ES-I3 (cell line): ENCODE data around the gene LDLRAD4.
"Not testable (repeated sequence)": the region's sequence is repeated elsewhere in the genome, so short reads cannot be mapped to it uniquely, and the experiment has no call there.

Source experiments
- H3K36me3 ChIP-seq: 2 replicates; pipeline ENCODE4 v1.6.1; 2013; ENCODE audit warnings: mild to moderate bottlenecking, low read length, control low read depth, moderate library complexity; ENCODE audit not compliant: insufficient read depth
- H3K4me1 ChIP-seq: 2 replicates; pipeline ENCODE4 v1.6.1; 2013; ENCODE audit warnings: mild to moderate bottlenecking, control low read depth, low read length; ENCODE audit not compliant: insufficient read depth
- H3K9ac ChIP-seq: 2 replicates; pipeline ENCODE4 v1.6.1; 2013; ENCODE audit warnings: low read depth, mild to moderate bottlenecking, low read length, moderate library complexity
- H3K9me3 ChIP-seq: 2 replicates; pipeline ENCODE4 v1.6.1; 2013; ENCODE audit warnings: mild to moderate bottlenecking, low read length, moderate library complexity; ENCODE audit not compliant: control insufficient read depth, insufficient read depth

Gene LDLRAD4

GRCh38 chr18:13684546-13684945 lies 466.0 kb downstream of the LDLRAD4 start:
- H3K36me3 ChIP-seq, result no peaks in the 10 kb centered on the region
- no peaks in the 10 kb centered on the region for H3K9me3 ChIP-seq

GRCh38 chr18:13688191-13689136 lies 469.9 kb downstream of the LDLRAD4 start:
- Histone ChIP-seq H3K4me1 (no peaks in the 10 kb centered on the region), H3K9me3 (no peaks in the 10 kb centered on the region), H3K9ac (no peak overlapping the region), H3K36me3 (no peaks in the 10 kb centered on the region)

More at GRCh38 chr18:13684546-13684945, 466.0 kb downstream of the LDLRAD4 start:
- H3K4me1 ChIP-seq, result no peaks in the 10 kb centered on the region
- H3K9ac ChIP-seq, result no peak overlapping the region

GRCh38 chr18:13690060-13690459 lies 471.5 kb downstream of the LDLRAD4 start:
- not testable (repeated sequence) for H3K9ac ChIP-seq, H3K36me3 ChIP-seq, H3K4me1 ChIP-seq, H3K9me3 ChIP-seq

GRCh38 chr18:13695337-13695736 lies 476.8 kb downstream of the LDLRAD4 start:
- H3K4me1 ChIP-seq, H3K9ac ChIP-seq, H3K36me3 ChIP-seq, H3K9me3 ChIP-seq: not testable (repeated sequence)

GRCh38 chr18:13696961-13697360 lies 478.4 kb downstream of the LDLRAD4 start:
- Histone ChIP-seq H3K36me3 (no peaks in the 10 kb centered on the region), H3K9ac (no peak overlapping the region), H3K4me1 (no peaks in the 10 kb centered on the region), H3K9me3 (peaks cover 5% of the 10 kb centered on the region; the same call in 1 of the 2 replicates)

GRCh38 chr18:13700153-13700552 lies 481.6 kb downstream of the LDLRAD4 start:
- H3K36me3 ChIP-seq, result no peaks in the 10 kb centered on the region
- H3K9ac ChIP-seq, result no peak overlapping the region
- H3K4me1 ChIP-seq, result no peaks in the 10 kb centered on the region
- peaks cover 22% of the 10 kb centered on the region for H3K9me3 ChIP-seq
